HG02970 (cell line): ENCODE results near the gene CGB3.
"Not testable (repeated sequence)": the region's sequence is repeated elsewhere in the genome, so short reads cannot be mapped to it uniquely, and the experiment has no call there.

ENCODE experiments used
- ATAC-seq: cut with Tn5 transposase; IDR thresholded peaks from one replicate; pipeline ENCODE4 v1.9.1; 2021; ENCODE audit warnings: mild to moderate bottlenecking, moderate library complexity, moderate number of reproducible peaks; ENCODE audit not compliant: unreplicated experiment, low FRiP score

CGB3 gene

DNA sequence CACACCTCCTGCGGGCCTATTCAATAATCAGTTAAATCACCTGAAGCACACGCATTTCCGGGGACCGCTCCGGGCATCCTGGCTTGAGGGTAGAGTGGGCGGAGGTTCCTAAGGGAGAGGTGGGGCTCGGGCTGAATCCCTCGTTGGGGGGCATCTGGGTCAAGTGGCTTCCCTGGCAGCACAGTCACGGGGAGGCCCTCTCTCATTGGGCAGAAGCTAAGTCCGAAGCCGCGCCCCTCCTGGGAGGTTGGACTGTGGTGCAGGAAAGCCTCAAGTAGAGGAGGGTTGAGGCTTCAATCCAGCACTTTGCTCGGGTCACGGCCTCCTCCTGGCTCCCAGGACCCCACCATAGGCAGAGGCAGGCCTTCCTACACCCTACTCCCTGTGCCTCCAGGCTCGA lies 19.4 kb upstream of the CGB3 start, which contains the start of gene CGB5:
TSS of gene CGB5 (plus strand) at position 301 of the 400 bp plus-strand sequence. CDS start 362 bp downstream, outside the sequence.
- not testable (repeated sequence) for ATAC-seq

DNA sequence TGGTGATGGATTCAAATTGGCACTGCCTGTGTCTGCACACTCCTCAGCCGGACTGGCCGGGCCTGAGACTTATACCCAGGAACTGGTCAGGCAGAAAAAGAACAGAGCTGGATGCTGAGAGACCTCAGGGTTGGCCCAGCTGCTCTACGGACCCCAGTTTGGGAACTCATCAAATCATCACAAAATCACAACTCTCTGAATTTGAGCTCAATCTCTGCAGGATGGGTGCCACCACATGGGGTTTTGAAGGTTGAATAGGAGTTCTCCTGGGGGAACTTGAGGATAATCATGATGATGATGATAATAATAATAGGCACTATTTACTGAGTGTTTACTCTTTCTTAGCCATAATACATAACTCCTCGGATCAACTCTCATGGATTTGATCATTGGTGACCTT lies 18.5 kb upstream of the CGB3 start:
- not testable (repeated sequence) for ATAC-seq

DNA sequence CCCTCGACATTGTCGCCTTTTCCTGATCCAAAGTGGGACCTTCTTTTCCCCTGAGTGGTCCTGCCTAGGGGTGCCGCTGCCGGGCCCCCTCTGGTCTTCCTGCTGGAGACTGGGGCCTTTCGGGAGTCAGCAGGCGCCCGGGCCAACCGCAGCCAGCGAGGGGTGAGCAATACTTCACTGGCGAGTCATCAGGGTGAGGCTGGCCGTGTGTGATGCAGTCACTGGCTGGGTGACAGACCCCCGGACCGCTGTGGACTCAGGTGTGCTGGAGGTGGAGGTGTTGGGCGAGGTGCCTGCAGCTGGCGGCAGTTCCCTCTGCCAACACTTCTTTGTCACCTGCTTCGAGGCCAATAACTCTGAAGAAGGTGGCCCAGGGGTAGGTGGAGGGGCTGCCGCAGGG lies 18.0 kb upstream of the CGB3 start:
- no peak for ATAC-seq

DNA sequence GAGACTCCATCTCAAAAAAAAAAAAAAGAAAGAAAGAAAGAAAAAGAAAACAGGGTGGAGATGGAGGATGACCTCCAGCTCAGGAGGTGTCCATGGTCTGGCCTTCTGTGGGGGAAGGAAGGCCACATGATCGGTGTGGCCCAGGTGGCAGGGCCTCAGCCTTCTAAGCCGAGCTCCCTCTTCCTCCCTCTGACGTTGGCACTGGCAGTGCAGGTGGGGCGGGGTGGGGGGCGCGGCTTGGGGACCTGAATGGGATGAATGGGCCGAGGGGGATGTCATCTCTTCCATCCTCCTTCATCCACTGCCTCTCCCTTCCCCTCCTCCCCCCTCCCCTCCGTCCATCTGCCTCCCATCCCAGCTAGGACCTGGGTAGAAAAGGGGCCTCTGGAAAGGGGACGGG lies 15.6 kb upstream of the CGB3 start:
- not testable (repeated sequence) for ATAC-seq

DNA sequence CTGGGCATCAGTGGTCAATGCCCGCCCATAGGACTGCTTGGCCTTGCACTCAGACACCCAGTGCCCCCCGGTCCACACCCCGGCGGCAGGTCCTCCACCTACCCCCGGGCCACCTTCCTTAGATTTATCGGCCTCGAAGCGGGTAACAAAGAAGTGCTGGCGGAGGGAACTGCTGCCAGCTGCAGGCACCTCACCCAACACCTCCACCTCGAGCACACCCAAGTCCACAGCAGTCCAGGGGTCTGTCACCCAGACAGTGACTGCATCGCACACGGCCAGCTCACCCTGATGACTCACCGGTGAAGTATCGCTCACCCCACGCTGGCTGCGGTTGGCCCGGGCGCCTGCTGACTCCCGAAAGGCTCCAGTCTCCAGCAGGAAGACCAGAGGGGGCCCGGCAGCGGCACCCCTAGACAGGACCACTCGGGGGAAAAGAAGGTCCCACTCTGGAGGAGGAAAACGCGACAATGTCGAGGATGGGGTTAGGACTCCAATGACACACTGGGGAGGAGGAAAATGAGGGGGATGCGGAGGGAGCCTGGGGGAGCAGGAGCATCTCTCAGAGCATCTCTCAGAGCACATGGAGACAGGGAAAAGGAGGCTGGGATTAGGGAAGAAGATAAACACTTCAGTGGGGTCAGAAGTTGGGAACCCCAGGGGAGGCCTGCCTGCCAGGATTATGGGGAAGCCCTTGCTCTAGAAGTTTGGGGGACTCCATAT lies 14.6 kb upstream of the CGB3 start:
- ATAC-seq, result not testable (repeated sequence)

DNA sequence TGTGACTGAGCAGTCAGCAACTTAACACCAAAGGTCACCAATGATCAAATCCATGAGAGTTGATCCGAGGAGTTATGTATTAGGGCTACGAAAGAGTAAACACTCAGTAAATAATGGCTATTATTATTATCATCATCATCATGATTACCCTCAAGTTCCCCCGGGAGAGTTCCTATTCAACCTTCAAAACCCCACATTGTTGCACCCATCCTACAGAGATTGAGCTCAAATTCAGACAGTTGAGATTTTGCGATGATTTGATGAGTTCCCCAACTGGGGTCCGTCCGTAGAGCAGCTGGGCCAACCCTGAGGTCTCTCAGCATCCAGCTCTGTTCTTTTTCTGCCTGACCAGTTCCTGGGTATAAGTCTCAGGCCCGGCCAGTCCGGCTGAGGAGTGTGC lies 14.0 kb upstream of the CGB3 start:
- not testable (repeated sequence) for ATAC-seq

DNA sequence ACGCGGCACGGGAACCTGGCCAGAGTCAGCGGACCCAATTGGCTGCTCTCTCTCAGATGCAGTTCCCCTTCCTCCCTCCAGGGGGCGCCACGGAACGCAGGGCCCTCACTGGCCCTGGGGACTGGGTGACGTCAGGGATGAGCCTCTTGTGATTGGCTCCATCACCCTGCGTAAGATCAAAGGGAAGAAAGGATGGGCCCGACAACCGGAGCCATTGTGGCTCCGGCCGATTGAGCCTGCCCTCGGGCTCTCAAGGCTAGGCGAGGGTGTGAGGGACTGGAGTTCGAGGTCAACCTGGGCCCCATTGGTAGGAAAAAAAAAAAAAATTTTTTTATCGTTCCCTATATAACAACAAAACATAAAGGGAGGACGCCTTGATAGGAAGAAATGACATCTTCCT lies 12.7 kb upstream of the CGB3 start, which contains the start of gene CGB1:
TSS of gene CGB1 (minus strand) at position 81 of the 400 bp plus-strand sequence. CDS start 184 bp downstream, outside the sequence.
- ATAC-seq, result not testable (repeated sequence)

DNA sequence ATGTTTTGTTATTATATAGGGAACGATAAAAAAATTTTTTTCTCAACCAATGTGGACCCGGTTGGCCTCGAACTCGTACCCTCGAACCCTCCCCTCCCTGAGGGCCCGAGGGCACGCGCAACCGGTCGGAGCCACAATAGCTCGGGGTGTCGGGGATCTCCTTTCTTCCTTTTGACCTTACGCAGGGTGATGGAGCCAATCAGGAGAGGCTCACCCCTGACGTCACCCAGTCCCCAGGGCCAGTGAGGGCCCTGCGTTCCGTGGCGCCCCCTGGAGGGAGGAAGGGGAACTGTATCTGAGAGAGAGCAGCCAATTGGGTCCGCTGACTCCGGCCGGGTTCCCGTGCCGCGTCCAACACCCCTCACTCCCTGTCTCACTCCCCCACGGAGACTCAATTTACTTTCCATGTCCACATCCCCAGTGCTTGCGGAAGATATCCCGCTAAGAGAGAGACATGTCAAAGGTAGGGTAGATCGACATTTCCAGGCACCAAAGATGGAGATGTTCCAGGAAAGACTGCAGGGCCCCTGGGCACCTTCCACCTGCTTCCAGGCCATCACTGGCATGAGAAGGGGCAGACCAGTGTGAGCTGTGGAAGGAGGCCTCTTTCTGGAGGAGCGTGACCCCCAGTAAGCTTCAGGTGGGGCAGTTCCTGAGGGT lies 7.6 kb upstream of the CGB3 start, which contains the start of gene CGB2:
TSS of gene CGB2 (plus strand) at position 249 of the 660 bp plus-strand sequence. CDS start at position 455, 206 bp downstream.
- not testable (repeated sequence) for ATAC-seq

DNA sequence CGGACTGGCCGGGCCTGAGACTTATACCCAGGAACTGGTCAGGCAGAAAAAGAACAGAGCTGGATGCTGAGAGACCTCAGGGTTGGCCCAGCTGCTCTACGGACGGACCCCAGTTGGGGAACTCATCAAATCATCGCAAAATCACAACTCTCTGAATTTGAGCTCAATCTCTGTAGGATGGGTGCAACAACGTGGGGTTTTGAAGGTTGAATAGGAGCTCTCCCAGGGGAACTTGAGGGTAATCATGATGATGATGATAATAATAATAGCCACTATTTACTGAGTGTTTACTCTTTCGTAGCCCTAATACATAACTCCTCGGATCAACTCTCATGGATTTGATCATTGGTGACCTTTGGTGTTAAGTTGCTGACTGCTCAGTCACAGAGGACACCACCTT lies 6.2 kb upstream of the CGB3 start:
- ATAC-seq, result not testable (repeated sequence)

DNA sequence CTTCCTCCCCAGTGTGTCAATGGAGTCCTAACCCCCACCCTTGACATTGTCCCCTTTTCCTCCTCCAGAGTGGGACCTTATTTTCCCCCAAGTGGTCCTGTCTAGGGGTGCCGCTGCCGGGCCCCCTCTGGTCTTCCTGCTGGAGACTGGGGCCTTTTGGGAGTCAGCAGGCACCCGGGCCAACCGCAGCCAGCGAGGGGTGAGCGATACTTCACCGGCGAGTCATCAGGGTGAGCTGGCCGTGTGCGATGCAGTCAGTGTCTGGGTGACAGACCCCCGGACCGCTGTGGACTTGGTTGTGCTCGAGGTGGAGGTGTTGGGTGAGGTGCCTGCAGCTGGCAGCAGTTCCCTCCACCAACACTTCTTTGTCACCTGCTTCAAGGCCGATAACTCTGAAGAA lies 5.6 kb upstream of the CGB3 start:
- ATAC-seq, result not testable (repeated sequence)

DNA sequence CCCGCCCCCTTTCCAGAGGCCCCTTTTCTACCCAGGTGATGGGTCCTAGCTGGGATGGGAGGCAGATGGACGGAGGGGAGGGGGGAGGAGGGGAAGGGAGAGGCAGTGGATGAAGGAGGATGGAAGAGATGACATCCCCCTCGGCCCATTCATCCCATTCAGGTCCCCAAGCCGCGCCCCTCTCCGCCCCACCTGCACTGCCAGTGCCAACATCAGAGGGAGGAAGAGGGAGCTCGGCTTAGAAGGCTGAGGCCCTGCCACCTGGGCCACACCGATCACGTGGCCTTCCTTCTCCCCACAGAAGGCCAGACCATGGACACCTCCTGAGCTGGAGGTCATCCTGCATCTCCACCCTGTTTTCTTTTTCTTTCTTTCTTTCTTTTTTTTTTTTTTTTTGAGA lies 4.6 kb upstream of the CGB3 start:
- not testable (repeated sequence) for ATAC-seq

DNA sequence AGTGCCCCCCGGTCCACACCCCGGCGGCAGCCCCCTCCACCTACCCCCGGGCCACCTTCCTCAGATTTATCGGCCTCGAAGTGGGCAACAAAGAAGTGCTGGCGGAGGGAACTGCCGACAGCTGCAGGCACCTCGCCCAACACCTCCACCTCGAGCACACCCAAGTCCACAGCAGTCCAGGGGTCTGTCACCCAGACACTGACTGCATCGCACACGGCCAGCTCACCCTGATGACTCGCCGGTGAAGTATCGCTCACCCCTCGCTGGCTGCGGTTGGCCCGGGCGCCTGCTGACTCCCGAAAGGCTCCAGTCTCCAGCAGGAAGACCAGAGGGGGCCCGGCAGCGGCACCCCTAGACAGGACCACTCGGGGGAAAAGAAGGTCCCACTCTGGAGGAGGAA lies 1.5 kb upstream of the CGB3 start:
- not testable (repeated sequence) for ATAC-seq

DNA sequence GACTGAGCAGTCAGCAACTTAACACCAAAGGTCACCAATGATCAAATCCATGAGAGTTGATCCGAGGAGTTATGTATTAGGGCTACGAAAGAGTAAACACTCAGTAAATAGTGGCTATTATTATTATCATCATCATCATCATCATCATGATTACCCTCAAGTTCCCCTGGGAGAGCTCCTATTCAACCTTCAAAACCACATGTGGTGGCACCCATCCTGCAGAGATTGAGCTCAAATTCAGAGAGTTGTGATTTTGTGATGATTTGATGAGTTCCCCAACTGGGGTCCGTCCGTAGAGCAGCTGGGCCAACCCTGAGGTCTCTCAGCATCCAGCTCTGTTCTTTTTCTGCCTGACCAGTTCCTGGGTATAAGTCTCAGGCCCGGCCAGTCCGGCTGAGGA lies 955 bp upstream of the CGB3 start:
- ATAC-seq, result not testable (repeated sequence)

DNA sequence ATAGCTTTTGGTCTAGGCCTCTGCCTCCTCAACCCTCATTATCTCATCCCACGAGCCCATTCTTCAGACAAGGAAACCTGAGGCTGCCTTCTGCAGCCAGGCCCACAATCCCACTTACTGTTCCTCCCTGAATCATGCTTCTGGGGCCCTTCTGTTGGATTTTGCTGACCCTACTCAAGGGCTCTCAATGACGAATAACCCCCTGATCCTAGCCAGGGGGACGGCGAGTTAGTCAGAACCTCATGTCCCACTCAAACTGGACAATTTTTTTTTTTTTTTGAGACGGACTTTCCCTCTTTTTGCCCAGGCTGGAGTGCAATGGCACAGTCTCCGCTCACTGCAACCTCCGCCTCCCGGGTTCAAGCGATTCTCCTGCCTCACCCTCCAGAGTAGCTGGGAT lies 2.0 kb downstream of the CGB3 start:
- ATAC-seq, result no peak

DNA sequence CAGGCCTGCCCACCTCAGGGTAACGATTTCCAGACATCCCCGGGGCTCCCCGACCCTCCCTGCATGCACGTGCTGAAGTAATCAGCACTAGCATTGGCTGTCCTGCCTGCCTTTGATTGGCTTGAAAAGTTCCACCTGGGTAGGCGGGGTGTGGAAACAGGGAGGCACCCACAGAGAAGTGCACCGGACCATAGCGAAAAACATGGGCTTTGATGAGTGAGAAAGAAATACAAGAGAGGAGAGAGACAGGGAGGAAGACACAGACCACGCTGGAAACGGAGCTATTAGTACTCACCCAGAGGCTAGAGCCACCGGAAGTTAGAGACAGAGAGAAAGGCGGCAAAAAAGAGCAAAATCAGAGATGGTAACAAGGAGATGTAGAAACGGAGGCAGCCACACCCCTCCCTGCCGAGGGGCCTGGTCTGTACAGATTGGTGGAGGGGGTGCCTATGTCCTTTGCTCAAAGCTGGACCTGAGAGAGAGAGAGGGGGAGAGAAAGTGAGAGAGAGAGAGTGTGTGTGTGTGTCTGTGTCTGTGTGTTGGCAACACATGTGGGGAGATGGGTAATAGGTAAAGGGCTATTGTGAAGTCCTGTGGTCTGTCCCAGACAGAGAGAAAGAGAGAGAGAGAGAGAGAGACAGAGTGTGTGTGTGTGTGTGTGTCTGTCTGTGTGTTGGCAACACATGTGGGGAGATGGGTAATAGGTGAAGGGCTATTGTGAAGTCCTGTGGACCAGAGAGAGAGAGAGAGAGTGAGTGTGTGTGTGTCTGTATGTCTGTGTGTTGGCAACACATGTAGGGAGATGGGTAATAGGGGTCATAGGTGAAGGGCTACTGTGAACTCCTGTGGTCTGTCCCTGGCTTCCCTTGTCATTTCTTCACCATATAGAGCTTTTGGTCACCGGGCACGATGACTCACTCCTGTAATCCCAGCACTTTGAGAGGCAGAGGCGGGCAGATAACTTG lies 2.9 kb downstream of the CGB3 start:
- no peak for ATAC-seq

DNA sequence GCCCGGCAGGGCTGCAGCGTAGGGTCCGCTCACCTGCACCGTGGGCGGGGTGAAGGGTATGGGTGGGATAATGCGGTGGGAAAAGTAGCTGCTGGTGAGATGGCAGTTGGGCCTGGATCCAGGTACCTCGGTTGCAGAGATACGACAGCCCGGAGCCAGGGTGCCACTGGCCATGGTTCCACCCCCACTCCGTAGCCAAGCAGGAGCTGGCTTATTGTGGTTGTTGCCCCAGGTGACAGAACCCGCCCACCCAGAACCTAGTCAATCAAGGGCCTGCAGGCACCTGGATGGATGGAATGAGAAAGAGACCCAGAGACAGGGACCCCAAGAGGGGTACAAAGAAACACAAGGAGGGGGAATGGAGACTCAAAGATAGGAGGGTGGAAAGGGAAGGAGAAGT lies 3.8 kb downstream of the CGB3 start:
- no peak for ATAC-seq

DNA sequence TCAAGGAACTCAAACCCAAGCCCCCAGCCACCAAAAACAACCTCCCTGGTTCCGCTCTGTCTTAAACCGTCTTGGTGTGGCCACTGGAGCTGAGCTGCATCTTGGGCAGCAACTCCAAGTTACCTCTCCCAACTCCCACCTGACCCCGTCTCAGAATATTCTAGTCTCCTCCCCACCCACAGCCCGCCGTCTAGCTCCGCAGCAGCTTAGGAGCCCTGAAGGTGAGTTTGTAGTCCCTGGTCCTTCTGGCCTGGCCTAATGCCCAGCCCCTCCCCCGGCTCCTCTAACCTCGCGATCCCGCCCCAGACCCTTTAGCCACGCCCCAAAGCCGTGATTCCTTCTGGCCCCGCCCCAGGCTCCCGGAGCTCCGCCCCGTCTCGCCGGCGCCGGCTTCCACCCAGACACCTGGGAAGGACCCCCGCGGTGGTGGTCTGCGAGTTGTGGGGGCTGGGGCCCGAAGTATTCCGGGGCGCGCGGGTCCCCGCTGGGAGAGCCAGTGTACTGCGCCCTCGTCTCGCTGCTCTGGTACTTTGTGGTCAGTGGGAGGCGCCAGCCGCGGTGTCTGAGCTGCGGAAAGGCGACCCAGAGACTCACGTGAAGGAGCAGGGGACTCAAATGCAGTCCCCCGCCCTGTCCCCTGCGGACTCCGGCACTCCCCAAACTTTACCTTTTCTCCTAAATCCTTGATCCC lies 4.7 kb downstream of the CGB3 start:
- ATAC-seq, result no peak

DNA sequence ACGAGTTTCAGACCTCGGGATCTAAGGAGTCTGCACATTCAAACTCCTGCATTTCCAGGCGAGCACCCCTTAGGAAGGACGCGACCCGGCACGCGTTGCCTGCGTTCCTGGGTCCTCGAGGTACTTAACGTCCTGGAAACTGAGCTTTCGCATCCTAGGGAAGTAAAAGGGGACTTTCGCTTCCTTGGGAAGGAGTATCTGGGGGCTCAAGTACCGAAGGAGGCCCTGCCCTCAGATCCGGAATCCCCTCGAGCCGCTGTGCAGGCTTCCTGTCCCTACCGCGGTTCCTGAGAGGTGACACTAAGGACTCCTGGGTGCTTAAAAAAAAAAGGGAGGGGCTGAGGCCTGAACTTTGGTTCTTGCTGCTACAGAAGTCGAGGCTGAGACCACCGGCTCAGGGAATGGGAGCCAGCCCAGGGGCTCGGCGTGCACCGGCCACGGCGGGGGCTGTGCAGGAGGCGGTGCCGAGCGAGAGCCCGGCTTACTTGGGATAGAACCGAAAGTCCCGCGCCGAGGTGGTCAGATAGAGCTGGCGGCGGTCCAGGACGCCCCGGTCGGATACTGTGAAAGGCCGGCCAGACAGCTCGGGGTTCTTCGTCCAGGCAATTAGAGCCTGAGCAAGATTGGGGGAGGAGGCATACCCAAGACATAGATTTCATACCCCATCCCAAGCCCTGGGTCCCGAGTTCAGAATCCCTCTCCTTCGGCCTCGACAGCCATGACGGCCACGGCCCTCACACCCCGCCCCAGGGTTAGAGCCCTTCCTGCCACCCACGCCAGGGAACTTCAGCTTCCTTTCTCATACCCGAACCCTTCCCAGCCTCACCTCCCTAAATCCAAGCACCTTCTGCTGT lies 5.5 kb downstream of the CGB3 start:
- ATAC-seq, result not testable (repeated sequence)
